Astrocyte (in vitro differentiated cells and primary cell): Measurements from ENCODE around the gene CTH. TPM values are rescaled to one million over a fixed set of nuclear protein-coding genes. Genes with fewer than 3 reads are reported as not detected.

Experiments
- DNase-seq: peaks from one replicate; pipeline ENCODE4 v3.0.0-alpha.2; 2010; ENCODE audit warnings: low read depth
- FAIRE-seq: peaks from 2 replicates; lab custom pipeline; 2011; peaks lifted over from hg19 to GRCh38; lab: Jason Lieb, UNC
- H2AFZ ChIP-seq: 2 replicates; pipeline ENCODE4 v1.6.0; 2012; ENCODE audit warnings: low read depth, low read length, inconsistent platforms
- H3K27ac ChIP-seq: 2 replicates; pipeline ENCODE4 v1.5.1; 2011; ENCODE audit warnings: low read depth, low read length, inconsistent platforms
- H3K27me3 ChIP-seq: 2 replicates; pipeline ENCODE4 v1.6.0; 2011; ENCODE audit warnings: low read length, inconsistent platforms; ENCODE audit not compliant: insufficient read depth
- H3K36me3 ChIP-seq: 2 replicates; pipeline ENCODE4 v1.5.1; 2011; ENCODE audit warnings: low read length, inconsistent platforms; ENCODE audit not compliant: insufficient read depth
- H3K4me1 ChIP-seq: 2 replicates; pipeline ENCODE4 v1.5.1; 2011; ENCODE audit warnings: low read length, inconsistent platforms; ENCODE audit not compliant: insufficient read depth
- H3K4me2 ChIP-seq: 2 replicates; pipeline ENCODE4 v1.6.0; 2012; ENCODE audit warnings: low read length, inconsistent platforms
- H3K4me3 ChIP-seq: 2 replicates; pipeline ENCODE4 v1.5.1; 2011; ENCODE audit warnings: low read depth, mild to moderate bottlenecking, low read length, inconsistent platforms; ENCODE audit not compliant: insufficient read depth
- H3K79me2 ChIP-seq: 2 replicates; pipeline ENCODE4 v1.6.0; 2012; ENCODE audit warnings: mild to moderate bottlenecking, low read length, inconsistent platforms; ENCODE audit not compliant: insufficient read depth
- H3K9ac ChIP-seq: 2 replicates; pipeline ENCODE4 v1.6.0; 2012; ENCODE audit warnings: mild to moderate bottlenecking, low read length, inconsistent platforms
- H3K9me3 ChIP-seq: 2 replicates; pipeline ENCODE4 v1.5.1; 2012; ENCODE audit warnings: low read depth, mild to moderate bottlenecking, low read length, inconsistent platforms; ENCODE audit not compliant: insufficient read depth
- H4K20me1 ChIP-seq: 2 replicates; pipeline ENCODE4 v1.6.0; 2012; ENCODE audit warnings: low read length, inconsistent platforms; ENCODE audit not compliant: insufficient read depth
- H3K27ac Mint-ChIP-seq: one replicate; pipeline ENCODE4 v1.8.0; 2021; ENCODE audit warnings: mild to moderate bottlenecking, mixed read lengths; ENCODE audit not compliant: unreplicated experiment
- H3K27me3 Mint-ChIP-seq: one replicate; pipeline ENCODE4 v1.8.0; 2021; ENCODE audit warnings: low read depth, mixed read lengths; ENCODE audit not compliant: unreplicated experiment
- H3K36me3 Mint-ChIP-seq: one replicate; pipeline ENCODE4 v1.8.0; 2021; ENCODE audit warnings: low read depth, mixed read lengths; ENCODE audit not compliant: unreplicated experiment
- H3K4me1 Mint-ChIP-seq: one replicate; pipeline ENCODE4 v1.8.0; 2021; ENCODE audit warnings: low read depth, mixed read lengths; ENCODE audit not compliant: unreplicated experiment
- H3K4me3 Mint-ChIP-seq: one replicate; pipeline ENCODE4 v1.8.0; 2021; ENCODE audit warnings: mild to moderate bottlenecking, moderate library complexity, mixed read lengths; ENCODE audit not compliant: unreplicated experiment
- H3K9me3 Mint-ChIP-seq: one replicate; pipeline ENCODE4 v1.8.0; 2021; ENCODE audit warnings: mild to moderate bottlenecking, mixed read lengths; ENCODE audit not compliant: unreplicated experiment
- CTCF ChIP-seq: IDR thresholded peaks from 2 replicates; pipeline ENCODE4 v1.5.1; 2011; ENCODE audit warnings: low read depth, mild to moderate bottlenecking, inconsistent platforms, low read length, moderate library complexity; ENCODE audit not compliant: insufficient read depth
- EZH2 ChIP-seq: IDR thresholded peaks from 2 replicates; pipeline ENCODE4 v1.6.1; 2012; ENCODE audit warnings: mild to moderate bottlenecking, low read length, inconsistent platforms; ENCODE audit not compliant: insufficient read depth
- total RNA-seq: library from RNA; stranded (reverse); gene quantifications from 2 replicates; pipeline ENCODE4 v1.2.1, GENCODE V29; 2021

Gene CTH
- total RNA-seq, 1 donor from 2014 or later, result 23.7 TPM

GRCh38 chr1:70434253-70434859, 23.3 kb downstream of the CTH start:
- Histone ChIP-seq H3K4me3 (no peak overlapping the region), H4K20me1 (no peaks in the 10 kb centered on the region), H3K4me2 (no peak overlapping the region), H3K27ac (no peak overlapping the region), H3K9me3 (no peaks in the 10 kb centered on the region), H3K79me2 (no peaks in the 10 kb centered on the region), H3K27me3 (no peaks in the 10 kb centered on the region), H3K36me3 (peaks cover 5% of the 10 kb centered on the region), H2AFZ (no peak overlapping the region), H3K4me1 (no peaks in the 10 kb centered on the region), H3K9ac (no peak overlapping the region)
- no peaks in the 10 kb centered on the region for H3K9me3 Mint-ChIP-seq
- H3K36me3 Mint-ChIP-seq, result peaks cover 16% of the 10 kb centered on the region
- peaks cover 4% of the 10 kb centered on the region for H3K4me1 Mint-ChIP-seq
- FAIRE-seq (no peak), DNase-seq (no peak)
- H3K27me3 Mint-ChIP-seq, result no peaks in the 10 kb centered on the region
- H3K27ac Mint-ChIP-seq, result no peak overlapping the region
- TF ChIP-seq CTCF, result no peak
- TF ChIP-seq EZH2, result no peak
- H3K4me3 Mint-ChIP-seq, result no peak overlapping the region

- no peak overlapping the region for H2AFZ ChIP-seq
Observed at GRCh38 chr1:70436622-70437251, 25.7 kb downstream of the CTH start.

More at GRCh38 chr1:70436622-70437251, 25.7 kb downstream of the CTH start:
- Histone ChIP-seq H3K4me1 (no peaks in the 10 kb centered on the region), H3K27ac (no peak overlapping the region), H3K79me2 (no peaks in the 10 kb centered on the region), H3K27me3 (no peaks in the 10 kb centered on the region), H3K4me2 (no peak overlapping the region), H3K4me3 (no peak overlapping the region), H3K9me3 (no peaks in the 10 kb centered on the region), H3K9ac (no peak overlapping the region), H3K36me3 (peaks cover 5% of the 10 kb centered on the region), H4K20me1 (no peaks in the 10 kb centered on the region)
- Mint-ChIP-seq H3K9me3 (no peaks in the 10 kb centered on the region), H3K27ac (no peak overlapping the region), H3K36me3 (peaks cover 14% of the 10 kb centered on the region), H3K4me1 (peaks cover 4% of the 10 kb centered on the region), H3K27me3 (no peaks in the 10 kb centered on the region), H3K4me3 (no peak overlapping the region)
- FAIRE-seq (no peak), DNase-seq (no peak)
- TF ChIP-seq EZH2 (no peak), CTCF (no peak)
